HG03280 (cell line): ENCODE data around the gene CHORDC1.
"Not testable (repeated sequence)": the region's sequence is repeated elsewhere in the genome, so short reads cannot be mapped to it uniquely, and the experiment has no call there.

ENCODE experiments used
- ATAC-seq: cut with Tn5 transposase; IDR thresholded peaks from one replicate; pipeline ENCODE4 v1.9.1; 2021; ENCODE audit warnings: mild to moderate bottlenecking, moderate library complexity; ENCODE audit not compliant: unreplicated experiment

Gene CHORDC1

GRCh38 chr11:90222459-90223247 is at the start of gene CHORDC1:
CHORDC1 (minus strand) TSS chr11:90223049; CDS start chr11:90222954, 95 bp downstream.
- peak; percentile 90 for ATAC-seq

DNA sequence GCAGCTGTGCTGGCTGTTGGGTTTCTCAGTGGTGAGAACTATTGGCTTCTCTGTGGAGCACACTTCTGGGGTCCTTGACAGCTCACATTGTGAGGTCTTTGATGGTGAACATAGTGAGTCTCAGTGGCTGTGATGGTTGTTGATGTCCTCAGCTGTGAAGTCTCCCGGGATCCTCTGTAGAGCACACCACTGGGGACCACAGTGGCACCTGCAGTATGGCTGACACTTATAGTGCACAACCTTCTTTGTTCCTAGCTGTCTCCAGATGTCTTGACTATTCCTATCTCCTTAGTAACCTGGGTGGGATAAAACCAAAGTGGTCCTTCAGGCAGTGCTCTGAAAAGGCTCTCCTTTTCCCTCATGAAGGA is 34.3 kb upstream of the CHORDC1 start:
- ATAC-seq: no peak

GRCh38 chr11:90256404-90257157 is 33.7 kb upstream of the CHORDC1 start:
- no peak for ATAC-seq

DNA sequence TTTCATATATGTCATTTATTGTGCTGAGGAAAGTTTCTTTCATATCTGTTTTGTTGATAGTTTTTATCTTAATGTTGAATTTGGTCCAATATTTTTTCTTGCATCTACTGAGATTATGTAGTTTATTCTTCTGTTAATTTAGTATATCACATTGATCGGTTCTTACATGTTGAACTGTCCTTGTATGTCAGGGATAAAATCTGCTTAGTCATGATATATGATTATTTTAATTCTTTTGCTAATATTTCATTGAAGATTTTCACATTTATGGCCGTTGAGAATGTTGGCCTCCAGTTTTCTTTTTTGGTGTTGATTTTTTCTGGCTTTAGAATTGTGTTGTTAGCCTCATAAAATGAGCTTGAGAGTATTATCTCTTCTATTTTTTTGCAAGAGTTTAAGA is 31.2 kb upstream of the CHORDC1 start:
- no peak for ATAC-seq

GRCh38 chr11:90252053-90252452 is 29.2 kb upstream of the CHORDC1 start:
- no peak for ATAC-seq

DNA sequence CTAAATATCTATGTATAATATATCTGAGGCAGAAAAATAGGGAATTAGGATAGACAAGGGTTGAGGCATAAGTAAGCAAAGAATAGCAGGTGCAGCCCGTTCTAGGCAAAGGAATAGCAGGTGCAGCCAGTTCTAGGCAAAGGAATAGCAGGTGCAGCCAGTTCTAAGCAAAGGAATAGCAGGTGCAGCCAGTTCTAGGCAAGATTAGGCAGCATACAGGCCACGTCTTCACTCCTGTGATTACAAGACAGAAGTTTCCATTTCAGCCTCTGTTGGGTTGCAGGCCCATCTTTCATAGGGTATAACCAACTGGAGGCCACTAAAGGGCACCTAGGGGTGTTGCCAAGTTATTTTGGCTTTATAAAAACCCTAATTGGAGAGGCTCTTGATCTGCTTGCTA is 28.8 kb upstream of the CHORDC1 start:
- no peak for ATAC-seq

- ATAC-seq: no peak
Observed at GRCh38 chr11:90250970-90251369, 28.1 kb upstream of the CHORDC1 start.

DNA sequence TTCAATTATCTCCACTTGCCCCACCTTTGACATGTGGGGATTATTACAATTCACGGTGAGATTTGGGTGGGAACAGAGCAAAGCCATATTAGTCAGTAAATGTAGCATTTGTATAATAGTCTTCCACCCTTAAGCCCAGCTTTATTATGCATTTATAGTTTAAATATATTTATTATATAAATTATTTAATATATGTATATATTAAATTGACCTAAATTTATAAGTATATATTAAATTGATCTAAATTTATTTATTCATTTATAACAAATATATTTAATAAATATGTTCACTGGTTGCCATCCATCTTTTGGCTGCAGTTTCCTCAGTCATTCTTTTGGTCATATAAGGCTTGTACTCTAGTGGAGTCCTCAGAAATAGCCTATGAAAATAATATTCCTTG is 23.6 kb upstream of the CHORDC1 start:
- no peak for ATAC-seq

DNA sequence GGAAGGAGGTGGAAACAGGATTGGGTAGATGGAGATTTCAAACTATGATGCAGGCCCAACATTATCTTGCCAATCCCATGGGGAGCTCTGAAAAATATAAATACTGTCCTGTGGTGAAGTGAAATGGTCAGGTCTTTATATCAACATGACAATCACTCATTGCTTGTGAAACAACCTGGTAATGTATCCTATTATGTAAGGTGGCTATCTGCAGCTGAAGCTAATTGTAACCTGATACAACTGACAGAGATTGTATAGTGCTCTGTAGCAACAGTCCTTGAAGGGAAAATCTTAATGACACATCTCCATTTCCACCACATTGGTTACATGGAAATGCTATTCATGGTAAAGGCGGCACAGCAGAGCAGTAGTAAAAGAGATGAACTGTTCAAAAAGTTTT is 20.7 kb upstream of the CHORDC1 start:
- ATAC-seq: no peak

DNA sequence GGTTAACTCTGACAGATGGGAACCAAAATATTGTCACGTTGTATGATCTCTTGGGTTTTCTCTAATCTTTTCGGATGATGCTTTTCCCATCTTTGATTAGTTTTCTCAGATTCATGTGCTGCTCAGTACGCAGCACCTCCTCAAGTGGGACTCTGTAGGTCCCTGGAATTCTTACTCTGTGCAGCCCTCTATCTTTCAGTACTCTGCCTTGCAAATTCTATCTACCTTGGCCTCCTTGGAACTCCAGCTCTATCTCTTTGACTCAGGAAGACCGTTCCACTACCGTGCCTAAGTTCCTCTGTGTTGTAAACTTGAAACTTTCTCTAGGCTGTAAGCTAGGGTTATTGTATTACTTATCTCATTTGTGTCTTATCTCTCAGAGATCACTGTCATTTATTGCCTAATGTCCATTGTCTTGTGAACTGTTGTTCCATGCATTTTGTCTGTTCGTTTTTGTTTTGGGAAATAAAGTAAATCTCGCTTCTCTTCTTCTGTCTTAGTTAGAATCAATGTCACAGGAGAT is 20.1 kb upstream of the CHORDC1 start:
- ATAC-seq: no peak

DNA sequence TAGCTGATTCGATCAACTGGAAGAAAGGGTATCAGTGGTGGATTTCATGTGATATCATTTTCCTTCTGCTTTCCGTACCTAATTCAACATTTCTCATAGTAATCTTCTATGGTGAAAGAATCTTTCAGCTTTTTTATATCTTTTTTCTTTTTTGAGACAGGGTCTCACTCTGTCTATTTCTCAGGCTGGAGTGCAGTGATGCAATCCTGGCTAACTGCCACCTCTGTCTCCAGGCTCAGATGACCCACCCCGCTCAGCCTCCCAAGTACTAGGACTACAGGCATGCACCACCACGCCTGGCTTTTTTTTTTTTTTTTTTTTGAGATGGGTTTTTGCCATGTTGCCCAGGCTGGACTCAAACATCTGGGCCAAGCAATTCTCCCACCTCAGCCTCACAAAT is 18.6 kb upstream of the CHORDC1 start:
- no peak for ATAC-seq

- ATAC-seq: not testable (repeated sequence)
Observed at GRCh38 chr11:90239967-90240636, 17.3 kb upstream of the CHORDC1 start.

DNA sequence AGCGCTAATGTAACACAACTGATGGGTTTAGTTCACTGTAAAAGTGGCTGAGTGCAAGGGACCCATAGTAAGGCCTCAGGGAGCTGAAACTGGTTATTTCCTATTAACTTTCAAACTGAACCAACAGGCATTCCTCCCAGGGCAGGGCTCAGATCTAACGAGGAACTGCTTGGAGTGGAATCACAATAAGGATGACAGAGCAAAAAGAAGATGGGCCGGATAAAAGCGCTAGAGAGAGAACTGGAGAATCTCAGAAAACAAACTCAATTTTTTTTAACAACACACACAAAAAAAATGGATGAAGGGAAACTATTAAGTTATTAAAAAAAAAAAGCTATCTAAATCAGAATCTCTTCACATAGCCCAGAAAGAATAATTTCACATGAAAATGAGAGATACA is 14.2 kb upstream of the CHORDC1 start:
- ATAC-seq: no peak

DNA sequence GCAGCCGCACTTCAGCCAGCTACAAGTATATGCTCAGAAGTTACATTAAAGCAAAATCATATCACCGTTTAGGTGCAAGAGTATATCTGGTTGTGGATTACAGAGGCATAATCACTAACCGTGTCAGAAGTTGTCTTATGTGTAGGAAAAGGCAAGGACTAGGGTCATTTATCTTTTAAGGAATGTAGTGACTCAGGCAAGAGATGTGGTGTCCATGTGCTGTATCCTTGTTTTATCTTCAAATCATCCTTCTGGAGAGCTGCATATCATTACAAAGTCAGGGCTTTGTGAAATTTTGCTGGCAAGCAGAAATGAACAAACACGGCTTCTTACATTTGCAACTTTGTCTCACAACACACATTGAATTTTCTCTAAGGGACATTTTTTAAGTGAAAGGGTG is 12.7 kb upstream of the CHORDC1 start:
- ATAC-seq: no peak

GRCh38 chr11:90234977-90235376 is 12.1 kb upstream of the CHORDC1 start:
- ATAC-seq: no peak

DNA sequence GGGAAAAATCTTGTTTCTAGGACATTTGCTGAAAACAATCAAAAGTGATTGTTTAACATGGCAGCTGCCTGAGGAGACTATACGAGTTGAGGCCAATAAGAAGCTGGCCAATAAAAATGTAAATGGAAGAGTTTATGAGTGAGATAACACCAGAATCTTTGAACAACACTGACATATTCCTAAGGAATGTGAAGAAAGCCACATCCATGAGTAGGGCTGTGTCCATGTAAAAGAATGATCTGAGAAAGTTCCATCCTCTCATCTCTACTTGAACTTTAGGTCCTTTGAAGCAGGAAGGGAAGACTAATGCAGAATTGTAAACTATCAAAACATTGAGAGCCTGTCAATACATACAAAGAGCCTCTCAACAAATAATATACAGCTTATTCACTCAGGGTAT is 6.9 kb upstream of the CHORDC1 start:
- no peak for ATAC-seq

GRCh38 chr11:90228056-90228455 is 5.2 kb upstream of the CHORDC1 start:
- ATAC-seq: no peak

DNA sequence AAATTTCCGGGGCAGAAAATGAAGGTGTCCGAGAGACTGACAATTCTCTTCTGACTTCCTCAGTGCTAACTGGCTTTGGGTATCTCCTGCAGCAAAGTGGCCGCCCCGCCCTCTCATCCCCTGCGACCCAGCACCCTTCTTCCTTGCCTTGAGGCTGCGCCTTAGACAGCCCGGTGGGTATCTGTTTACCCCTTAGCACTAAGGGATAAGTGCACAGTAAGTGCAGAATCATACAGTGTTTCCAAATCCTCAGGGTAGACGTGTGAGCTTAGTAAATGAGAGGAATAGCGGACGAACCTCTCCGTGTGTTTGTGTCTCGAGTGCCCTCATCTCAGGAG is 368 bp upstream of the CHORDC1 start:
- peak; percentile 46 for ATAC-seq

DNA sequence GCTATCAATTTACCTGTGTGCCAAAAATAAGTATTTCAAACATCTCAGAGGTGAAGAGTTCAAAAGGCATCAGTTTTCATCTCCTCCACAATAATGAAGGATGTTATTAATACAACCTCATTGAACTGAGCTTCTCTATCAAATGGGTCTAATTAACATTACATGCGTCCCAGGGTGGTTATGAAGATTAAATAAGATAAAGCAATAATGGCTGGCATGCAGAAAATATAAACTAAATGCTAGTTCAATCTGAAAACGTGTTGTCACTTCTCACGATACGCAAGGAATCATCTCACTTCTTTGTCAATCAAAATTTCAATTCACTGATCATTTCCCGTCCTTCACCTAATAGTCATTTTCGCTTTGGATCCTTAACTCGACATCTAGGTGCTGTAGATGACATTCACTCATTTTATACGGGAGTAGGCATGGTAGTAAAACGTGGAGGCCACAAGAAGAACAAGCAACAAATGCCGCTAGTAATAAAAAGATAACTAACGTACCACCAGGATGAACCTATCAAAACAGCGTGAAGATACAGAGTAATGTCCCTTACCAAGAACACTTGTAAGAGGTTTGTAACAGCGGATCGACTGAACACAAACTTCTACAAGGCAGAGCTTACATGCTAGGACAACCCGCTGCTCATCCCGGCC is 918 bp downstream of the CHORDC1 start:
- ATAC-seq: peak; percentile 16

DNA sequence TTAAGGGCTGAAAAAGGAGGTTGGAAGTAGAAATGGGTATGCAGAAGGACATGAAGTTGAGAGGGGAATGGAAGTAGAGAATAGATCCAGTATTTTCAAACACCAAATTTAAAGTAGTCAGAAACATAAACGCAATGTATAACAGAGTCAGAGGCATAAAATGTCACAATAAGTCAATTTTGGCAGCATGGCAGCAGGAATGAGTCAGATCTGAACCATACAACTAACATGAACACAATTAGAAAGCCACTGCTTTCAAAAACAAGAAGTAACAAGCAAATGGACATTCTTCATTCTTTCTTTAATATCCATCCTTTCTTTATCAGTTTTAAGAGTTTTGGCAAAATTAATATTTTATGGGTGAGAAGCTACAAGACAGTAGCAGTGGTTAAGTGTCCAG is 2.5 kb downstream of the CHORDC1 start:
- no peak for ATAC-seq

DNA sequence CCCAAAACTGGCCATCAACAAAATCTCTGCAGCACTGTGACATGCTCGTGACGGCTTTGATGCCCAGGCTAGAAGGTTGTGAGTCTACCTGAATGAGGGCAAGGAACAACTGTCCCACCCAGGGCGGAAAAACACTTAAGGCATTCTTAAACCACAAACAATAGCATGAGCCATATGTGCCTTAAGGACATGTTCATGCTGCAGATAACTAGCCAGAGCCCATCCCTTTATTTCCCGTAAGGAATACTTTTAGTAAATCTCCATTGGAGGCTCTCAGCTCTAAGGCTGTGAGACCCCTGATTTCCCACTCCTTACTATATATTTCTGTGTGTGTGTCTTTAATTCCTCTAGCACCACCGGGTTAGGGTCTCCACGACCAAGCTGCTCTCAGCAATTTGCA is 3.4 kb downstream of the CHORDC1 start:
- no peak for ATAC-seq
